DOHH2 (cell line): ENCODE results near the gene RNF17.

Experiments
- H3F3A ChIP-seq: fragments of 200-600 bp; sonication (generic), shearing (Covaris generic); 2 replicates; pipeline ENCODE4 v1.6.0; 2016; ENCODE audit warnings: antibody characterized with exemption, mild to moderate bottlenecking; ENCODE audit not compliant: control insufficient read depth, insufficient read depth
- H3K27ac ChIP-seq: fragments of 200-600 bp; sonication (generic); 2 replicates; pipeline ENCODE4 v1.5.1; 2014; ENCODE audit warnings: low read depth, mild to moderate bottlenecking, low read length, moderate library complexity
- H3K27me3 ChIP-seq: fragments of 200-600 bp; sonication (generic); 2 replicates; pipeline ENCODE4 v1.6.1; 2014; ENCODE audit warnings: mild to moderate bottlenecking, low read length, mixed read lengths; ENCODE audit not compliant: control insufficient read depth
- H3K36me3 ChIP-seq: fragments of 200-600 bp; sonication (generic); 2 replicates; pipeline ENCODE4 v1.6.1; 2014; ENCODE audit warnings: mild to moderate bottlenecking, low read length, moderate library complexity, mixed read lengths; ENCODE audit not compliant: control insufficient read depth
- H3K4me1 ChIP-seq: fragments of 200-600 bp; sonication (generic); 2 replicates; pipeline ENCODE4 v1.6.1; 2014; ENCODE audit warnings: mild to moderate bottlenecking, low read length, mixed read lengths; ENCODE audit not compliant: control insufficient read depth
- H3K4me2 ChIP-seq: fragments of 200-600 bp; sonication (generic); 2 replicates; pipeline ENCODE4 v1.6.0; 2014; ENCODE audit warnings: mild to moderate bottlenecking, low read length, moderate library complexity
- H3K4me3 ChIP-seq: fragments of 200-600 bp; sonication (generic); 2 replicates; pipeline ENCODE4 v1.5.1; 2014; ENCODE audit warnings: mild to moderate bottlenecking, low read length, mixed read lengths
- H3K79me2 ChIP-seq: fragments of 200-600 bp; sonication (generic); 2 replicates; pipeline ENCODE4 v1.6.1; 2014; ENCODE audit warnings: mild to moderate bottlenecking, low read length, mixed read lengths; ENCODE audit not compliant: control insufficient read depth
- H3K9me2 ChIP-seq: fragments of 200-600 bp; sonication (generic); replicated peaks from 2 replicates; pipeline ENCODE4 v1.6.1; 2014; ENCODE audit warnings: mild to moderate bottlenecking, low read length, mixed read lengths; ENCODE audit not compliant: control insufficient read depth
- H3K9me3 ChIP-seq: fragments of 200-600 bp; sonication (generic); 2 replicates; pipeline ENCODE4 v1.6.1; 2014; ENCODE audit warnings: antibody characterized with exemption, low read length, mixed read lengths; ENCODE audit not compliant: control insufficient read depth, insufficient read depth
- H4K20me1 ChIP-seq: fragments of 200-600 bp; sonication (generic); 2 replicates; pipeline ENCODE4 v1.6.0; 2014; ENCODE audit warnings: low read depth, mild to moderate bottlenecking, antibody characterized with exemption, low read length, moderate library complexity; ENCODE audit not compliant: control insufficient read depth, insufficient read depth
- CTCF ChIP-seq: fragments of 200-600 bp; sonication (generic); IDR thresholded peaks from one replicate; pipeline ENCODE4 v1.5.1; 2014; ENCODE audit warnings: antibody characterized with exemption, mild to moderate bottlenecking, low read depth, low read length; ENCODE audit not compliant: poor library complexity, severe bottlenecking
- EZH2phosphoT487 ChIP-seq: fragments of 200-600 bp; sonication (generic); IDR thresholded peaks from 2 replicates; pipeline ENCODE4 v1.6.1; 2017; ENCODE audit warnings: borderline replicate concordance, mild to moderate bottlenecking, antibody characterized with exemption, low read length, moderate library complexity, mixed read lengths

The RNF17 gene

GRCh38 chr13:24858953-24859352 lies 95.0 kb downstream of the RNF17 start:
- TF ChIP-seq EZH2phosphoT487 (no peak), CTCF (no peak)

GRCh38 chr13:24860770-24861169 lies 96.8 kb downstream of the RNF17 start:
- no peak for TF ChIP-seq CTCF
- TF ChIP-seq EZH2phosphoT487 = no peak
- Histone ChIP-seq H3K36me3 (no peaks in the 10 kb centered on the region), H3K4me3 (no peak overlapping the region), H3K9me2 (no peaks in the 10 kb centered on the region), H3K4me1 (no peaks in the 10 kb centered on the region), H3F3A (0 out of 2 replicates have a peak, but pooled peaks cover under 1% of the 10 kb centered on the region), H3K27me3 (peaks cover 22% of the 10 kb centered on the region), H3K4me2 (no peak overlapping the region), H4K20me1 (no peaks in the 10 kb centered on the region), H3K79me2 (no peaks in the 10 kb centered on the region), H3K9me3 (no peaks in the 10 kb centered on the region), H3K27ac (no peak overlapping the region)

More at GRCh38 chr13:24858953-24859352, 95.0 kb downstream of the RNF17 start:
- Histone ChIP-seq H4K20me1 (no peaks in the 10 kb centered on the region), H3K4me2 (no peak overlapping the region), H3K27me3 (peaks cover 13% of the 10 kb centered on the region), H3K27ac (no peak overlapping the region), H3F3A (no peaks in the 10 kb centered on the region), H3K79me2 (no peaks in the 10 kb centered on the region), H3K9me3 (no peaks in the 10 kb centered on the region), H3K9me2 (no peaks in the 10 kb centered on the region), H3K4me3 (no peak overlapping the region), H3K4me1 (no peaks in the 10 kb centered on the region), H3K36me3 (no peaks in the 10 kb centered on the region)

GRCh38 chr13:24861617-24862362 lies 97.8 kb downstream of the RNF17 start:
- peaks cover 27% of the 10 kb centered on the region for H3K27me3 ChIP-seq
- H4K20me1 ChIP-seq = no peaks in the 10 kb centered on the region
- H3K27ac ChIP-seq = no peak overlapping the region
- no peak overlapping the region for H3K4me3 ChIP-seq
- no peaks in the 10 kb centered on the region for H3K9me3 ChIP-seq
- H3K36me3 ChIP-seq = no peaks in the 10 kb centered on the region
- H3K4me2 ChIP-seq = no peak overlapping the region
- H3K79me2 ChIP-seq = no peaks in the 10 kb centered on the region
- no peaks in the 10 kb centered on the region for H3K4me1 ChIP-seq
- no peaks in the 10 kb centered on the region for H3K9me2 ChIP-seq
- TF ChIP-seq EZH2phosphoT487 (no peak), CTCF (no peak)
- H3F3A ChIP-seq = 0 out of 2 replicates have a peak, but pooled peaks cover 2% of the 10 kb centered on the region
